ENCODE measurements around the gene MCCC2. TPM values are rescaled to one million over a fixed set of nuclear protein-coding genes. Genes with fewer than 3 reads are reported as not detected.

The MCCC2 gene
- total RNA-seq, 2 donors from 2014 or later: 42.4 to 48.4 TPM

DNA sequence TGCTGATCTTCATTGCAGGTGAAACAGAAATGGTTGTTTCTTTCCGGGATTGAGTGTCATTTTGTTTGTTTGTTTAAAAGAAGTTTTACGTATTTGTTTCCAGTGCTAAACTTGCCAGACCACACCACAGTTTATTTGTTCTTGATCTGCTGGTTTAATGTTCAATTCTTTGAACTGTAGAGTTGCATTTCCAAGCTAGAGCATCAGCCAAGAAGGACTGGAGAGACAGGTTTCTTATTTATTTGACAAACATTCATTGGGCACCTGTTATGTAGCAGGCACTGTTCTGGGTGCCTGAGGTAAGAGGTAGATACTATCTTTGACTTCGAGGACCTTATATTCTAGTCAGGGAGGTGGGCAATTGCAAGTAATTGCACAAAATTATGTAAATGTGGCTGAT lies 45.0 kb downstream of the MCCC2 start:
- Histone ChIP-seq H3K9me3 (ENCODE audit: control insufficient read depth, low read length) (peaks cover 3% of the 10 kb centered on the region), H3K4me1 (ENCODE audit: control insufficient read depth, insufficient read depth, low read length) (no peaks in the 10 kb centered on the region), H3K4me3 (ENCODE audit: low read length) (no peak overlapping the region), H3K27me3 (ENCODE audit: control insufficient read depth, insufficient read depth, low read length, poor library complexity, severe bottlenecking) (no peaks in the 10 kb centered on the region), H3K36me3 (ENCODE audit: control insufficient read depth, insufficient read depth, low read length) (peaks cover 29% of the 10 kb centered on the region), H3K9ac (ENCODE audit: extremely low read depth, low read length, poor library complexity, severe bottlenecking) (no peak overlapping the region), H3K27ac (ENCODE audit: low read depth, low read length) (no peak overlapping the region)
- Mint-ChIP-seq H3K27ac (no peak overlapping the region), H3K4me1 (no peaks in the 10 kb centered on the region), H3K36me3 (ENCODE audit: low read depth) (peaks cover 23% of the 10 kb centered on the region), H3K9me3 (no peaks in the 10 kb centered on the region), H3K4me3 (no peak overlapping the region), H3K27me3 (ENCODE audit: insufficient read depth) (no peaks in the 10 kb centered on the region)
- TF ChIP-seq, protein P1, sequence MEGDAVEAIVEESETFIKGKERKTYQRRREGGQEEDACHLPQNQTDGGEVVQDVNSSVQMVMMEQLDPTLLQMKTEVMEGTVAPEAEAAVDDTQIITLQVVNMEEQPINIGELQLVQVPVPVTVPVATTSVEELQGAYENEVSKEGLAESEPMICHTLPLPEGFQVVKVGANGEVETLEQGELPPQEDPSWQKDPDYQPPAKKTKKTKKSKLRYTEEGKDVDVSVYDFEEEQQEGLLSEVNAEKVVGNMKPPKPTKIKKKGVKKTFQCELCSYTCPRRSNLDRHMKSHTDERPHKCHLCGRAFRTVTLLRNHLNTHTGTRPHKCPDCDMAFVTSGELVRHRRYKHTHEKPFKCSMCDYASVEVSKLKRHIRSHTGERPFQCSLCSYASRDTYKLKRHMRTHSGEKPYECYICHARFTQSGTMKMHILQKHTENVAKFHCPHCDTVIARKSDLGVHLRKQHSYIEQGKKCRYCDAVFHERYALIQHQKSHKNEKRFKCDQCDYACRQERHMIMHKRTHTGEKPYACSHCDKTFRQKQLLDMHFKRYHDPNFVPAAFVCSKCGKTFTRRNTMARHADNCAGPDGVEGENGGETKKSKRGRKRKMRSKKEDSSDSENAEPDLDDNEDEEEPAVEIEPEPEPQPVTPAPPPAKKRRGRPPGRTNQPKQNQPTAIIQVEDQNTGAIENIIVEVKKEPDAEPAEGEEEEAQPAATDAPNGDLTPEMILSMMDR (conservative IDR thresholded peaks at IDR 0.05): no peak
- no peak for DNase-seq
- WGBS, 2 experiments (ENCODE audit: insufficient coverage in 1 of 2, insufficient read length in 1 of 2): 88 to 95% methylated on average over 2 to 3 of the region's 3 CpGs

- Histone ChIP-seq H3K9ac (ENCODE audit: extremely low read depth, low read length, poor library complexity, severe bottlenecking) (no peak overlapping the region), H3K9me3 (ENCODE audit: control insufficient read depth, low read length) (peaks cover 7% of the 10 kb centered on the region), H3K36me3 (ENCODE audit: control insufficient read depth, insufficient read depth, low read length) (peaks cover 36% of the 10 kb centered on the region), H3K27me3 (ENCODE audit: control insufficient read depth, insufficient read depth, low read length, poor library complexity, severe bottlenecking) (no peaks in the 10 kb centered on the region), H3K27ac (ENCODE audit: low read depth, low read length) (no peak overlapping the region), H3K4me1 (ENCODE audit: control insufficient read depth, insufficient read depth, low read length) (no peaks in the 10 kb centered on the region), H3K4me3 (ENCODE audit: low read length) (no peak overlapping the region)
- no peaks in the 10 kb centered on the region for H3K4me1 Mint-ChIP-seq
- H3K9me3 Mint-ChIP-seq: peaks cover 7% of the 10 kb centered on the region
- TF ChIP-seq, protein P1 (conservative IDR thresholded peaks at IDR 0.05): no peak
- no peak overlapping the region for H3K27ac Mint-ChIP-seq
- no peaks in the 10 kb centered on the region for H3K27me3 Mint-ChIP-seq (ENCODE audit: insufficient read depth)
- H3K4me3 Mint-ChIP-seq: no peak overlapping the region
- WGBS, 2 experiments (ENCODE audit: insufficient coverage in 1 of 2, insufficient read length in 1 of 2): 90 to 94% methylated on average over 1 to 2 of the region's 2 CpGs
- no peak for DNase-seq
- H3K36me3 Mint-ChIP-seq (ENCODE audit: low read depth): peaks cover 32% of the 10 kb centered on the region
Measured at GRCh38 chr5:71633255-71634155, 46.4 kb downstream of the MCCC2 start.

GRCh38 chr5:71637133-71637532 lies 50.0 kb downstream of the MCCC2 start:
- no peak overlapping the region for H3K27ac ChIP-seq (ENCODE audit: low read depth, low read length)
- peaks cover 55% of the 10 kb centered on the region for H3K36me3 Mint-ChIP-seq (ENCODE audit: low read depth)

More at GRCh38 chr5:71637133-71637532, 50.0 kb downstream of the MCCC2 start:
- Histone ChIP-seq H3K36me3 (ENCODE audit: control insufficient read depth, insufficient read depth, low read length) (peaks cover 48% of the 10 kb centered on the region), H3K4me3 (ENCODE audit: low read length) (no peak overlapping the region), H3K9me3 (ENCODE audit: control insufficient read depth, low read length) (peaks cover 19% of the 10 kb centered on the region), H3K27me3 (ENCODE audit: control insufficient read depth, insufficient read depth, low read length, poor library complexity, severe bottlenecking) (no peaks in the 10 kb centered on the region), H3K4me1 (ENCODE audit: control insufficient read depth, insufficient read depth, low read length) (no peaks in the 10 kb centered on the region), H3K9ac (ENCODE audit: extremely low read depth, low read length, poor library complexity, severe bottlenecking) (no peak overlapping the region)
- Mint-ChIP-seq H3K4me3 (no peak overlapping the region), H3K27ac (no peak overlapping the region), H3K4me1 (no peaks in the 10 kb centered on the region), H3K27me3 (ENCODE audit: insufficient read depth) (no peaks in the 10 kb centered on the region), H3K9me3 (peaks cover 15% of the 10 kb centered on the region)
- DNase-seq: no peak
- TF ChIP-seq, protein P1 (conservative IDR thresholded peaks at IDR 0.05): no peak

All from endodermal cell (in vitro differentiated cells).